Vagina (tissue), 2 donors: ENCODE measurements around the gene EML6. TPM values are rescaled to one million over a fixed set of nuclear protein-coding genes. Genes with fewer than 3 reads are reported as not detected.
A peak's percentile ranks its signal among the peaks of the same experiment; 100 is the strongest.

Experiments
- DNase-seq, 2 donors: peaks; one replicate each; pipeline ENCODE4 v3.0.0-alpha.2; 2017; ENCODE audit errors: extremely low spot score in 2 of 2
- H3K27ac ChIP-seq: fragments of 200-600 bp; sonication (generic); one replicate; pipeline ENCODE4 v1.5.1; 2019
- H3K27me3 ChIP-seq: fragments of 200-600 bp; sonication (generic); one replicate; pipeline ENCODE4 v1.5.1; 2019
- H3K36me3 ChIP-seq, 2 donors: fragments of 200-600 bp; sonication (generic); one replicate each; pipeline ENCODE4 v1.5.1; 2017 to 2019
- H3K4me1 ChIP-seq: fragments of 200-600 bp; sonication (generic); one replicate; pipeline ENCODE4 v1.5.1; 2019
- H3K4me3 ChIP-seq, 2 donors: fragments of 200-600 bp; sonication (generic); 1 replicate in 1 of 2; 2 replicates in 1 of 2; pipeline ENCODE4 v1.5.1; 2016 to 2019
- H3K9me3 ChIP-seq: fragments of 200-600 bp; sonication (generic); one replicate; pipeline ENCODE4 v1.5.1; 2019
- CTCF ChIP-seq, 3 experiments: fragments of 450-650 bp in 2 of 3; fragments of 200-600 bp in 1 of 3; sonication (generic) in 1 of 3; IDR thresholded peaks; one replicate each; pipeline ENCODE4 v1.5.1; 2017 to 2019; ENCODE audit warnings: antibody characterized with exemption in 3 of 3, mild to moderate bottlenecking in 2 of 3, moderate library complexity in 2 of 3
- POLR2A ChIP-seq, 2 donors: fragments of 450-650 bp; IDR thresholded peaks; one replicate each; pipeline ENCODE4 v1.6.1; 2017; ENCODE audit warnings: antibody characterized with exemption in 2 of 2, mild to moderate bottlenecking in 2 of 2, moderate library complexity in 2 of 2
- POLR2AphosphoS5 ChIP-seq, 2 donors: sonication (generic); formaldehyde crosslinking; IDR thresholded peaks; one replicate each; pipeline ENCODE4 v1.9.0; 2017; ENCODE audit warnings: antibody characterized with exemption in 2 of 2, mild to moderate bottlenecking in 2 of 2, low read depth in 1 of 2; ENCODE audit not compliant: insufficient read depth in 1 of 2
- intact Hi-C: fragments of 100-400 bp; cut with DNase I; formaldehyde crosslinking; loops from one replicate; pipeline ENCODE4 v1.15.1; 2023
- total RNA-seq: library from RNA; depleted of rRNA; stranded (reverse); fragments of >200 nt; gene quantifications from one replicate; pipeline ENCODE4 v1.2.3, GENCODE V29; 2016

Gene EML6
- total RNA-seq, 1 donor from 2014 or later: 1.7 TPM

- intact Hi-C loops: no loop called here
- TF ChIP-seq POLR2A (IDR thresholded peaks at IDR 0.05) (no peak), CTCF (IDR thresholded peaks at IDR 0.05) (no peak), POLR2AphosphoS5 (IDR thresholded peaks at IDR 0.05; ENCODE audit: insufficient read depth in 1 of 2, low read depth in 1 of 2) (no peak)
- DNase-seq: no peak
- Histone ChIP-seq H3K4me3 (no peak overlapping the region), H3K27ac (no peak overlapping the region), H3K4me1 (peaks cover 19% of the 10 kb centered on the region), H3K36me3 (no peaks in the 10 kb centered on the region), H3K9me3 (no peaks in the 10 kb centered on the region), H3K27me3 (no peaks in the 10 kb centered on the region)
Observed at GRCh38 chr2:54942373-54942772, 218.9 kb downstream of the EML6 start.

- Histone ChIP-seq H3K4me3 (no peak overlapping the region), H3K36me3 (no peaks in the 10 kb centered on the region), H3K27me3 (no peaks in the 10 kb centered on the region), H3K9me3 (no peaks in the 10 kb centered on the region), H3K27ac (peak overlapping the region; percentile 84), H3K4me1 (peaks cover 39% of the 10 kb centered on the region)
- TF ChIP-seq POLR2A (IDR thresholded peaks at IDR 0.05) (no peak), CTCF (IDR thresholded peaks at IDR 0.05) (no peak), POLR2AphosphoS5 (IDR thresholded peaks at IDR 0.05; ENCODE audit: insufficient read depth in 1 of 2, low read depth in 1 of 2) (no peak)
- intact Hi-C loops: no loop called here
- no peak for DNase-seq
Observed at GRCh38 chr2:54944724-54945326, 221.4 kb downstream of the EML6 start.

GRCh38 chr2:54945391-54946219 lies 222.1 kb downstream of the EML6 start:
- peak in 1 of 2 donors; percentile 99 for DNase-seq
- Histone ChIP-seq H3K27ac (peak overlapping the region; percentile 84), H3K27me3 (no peaks in the 10 kb centered on the region), H3K9me3 (no peaks in the 10 kb centered on the region), H3K4me1 (peaks cover 39% of the 10 kb centered on the region), H3K36me3 (no peaks in the 10 kb centered on the region), H3K4me3 (no peak overlapping the region)
- intact Hi-C loops: no loop called here
- peak in 1 of 3 experiments; percentile 9 for TF ChIP-seq CTCF (IDR thresholded peaks at IDR 0.05)
- no peak for TF ChIP-seq POLR2A (IDR thresholded peaks at IDR 0.05)
- TF ChIP-seq POLR2AphosphoS5 (IDR thresholded peaks at IDR 0.05; ENCODE audit: insufficient read depth in 1 of 2, low read depth in 1 of 2): peak; percentile 40 to 86

GRCh38 chr2:54946220-54946805 lies 222.9 kb downstream of the EML6 start:
- Histone ChIP-seq H3K27ac (peak overlapping the region; percentile 84), H3K36me3 (no peaks in the 10 kb centered on the region), H3K9me3 (no peaks in the 10 kb centered on the region)

More at GRCh38 chr2:54946220-54946805, 222.9 kb downstream of the EML6 start:
- TF ChIP-seq CTCF (IDR thresholded peaks at IDR 0.05): no peak
- no peak for DNase-seq
- peaks cover 39% of the 10 kb centered on the region for H3K4me1 ChIP-seq
- H3K27me3 ChIP-seq: no peaks in the 10 kb centered on the region
- intact Hi-C loops: no loop called here
- no peak overlapping the region for H3K4me3 ChIP-seq
